ENCODE measurements around the gene ZNF467.
A peak's percentile ranks its signal among the peaks of the same experiment; 100 is the strongest.

The ZNF467 gene

GRCh38 chr7:149806726-149807125, 33.3 kb upstream of the ZNF467 start:
- no peak for DNase-seq (ENCODE audit: low read depth in 2 of 2)

GRCh38 chr7:149804106-149804505, 30.7 kb upstream of the ZNF467 start:
- no peak for DNase-seq (ENCODE audit: low read depth in 2 of 2)

GRCh38 chr7:149803551-149804074, 30.2 kb upstream of the ZNF467 start:
- no peak for DNase-seq (ENCODE audit: low read depth in 2 of 2)

GRCh38 chr7:149802966-149803365, 29.6 kb upstream of the ZNF467 start:
- no peak for DNase-seq (ENCODE audit: low read depth in 2 of 2)

GRCh38 chr7:149801816-149802215, 28.4 kb upstream of the ZNF467 start:
- DNase-seq (ENCODE audit: low read depth in 2 of 2): no peak

GRCh38 chr7:149801002-149801566, 27.7 kb upstream of the ZNF467 start:
- no peak for DNase-seq (ENCODE audit: low read depth in 2 of 2)

- no peak for DNase-seq (ENCODE audit: low read depth in 2 of 2)
Observed at GRCh38 chr7:149800169-149800555, 26.8 kb upstream of the ZNF467 start.

- peak; percentile 39 to 54 for DNase-seq (ENCODE audit: low read depth in 2 of 2)
Observed at GRCh38 chr7:149799397-149800168, 26.2 kb upstream of the ZNF467 start.

- no peak for DNase-seq (ENCODE audit: low read depth in 2 of 2)
Observed at GRCh38 chr7:149797771-149798170, 24.4 kb upstream of the ZNF467 start.

- no peak for DNase-seq (ENCODE audit: low read depth in 2 of 2)
Observed at GRCh38 chr7:149796287-149796860, 23.0 kb upstream of the ZNF467 start.

GRCh38 chr7:149795126-149795525, 21.7 kb upstream of the ZNF467 start:
- DNase-seq (ENCODE audit: low read depth in 2 of 2): no peak

- DNase-seq (ENCODE audit: low read depth in 2 of 2): no peak
Observed at GRCh38 chr7:149794661-149795060, 21.3 kb upstream of the ZNF467 start.

- DNase-seq (ENCODE audit: low read depth in 2 of 2): no peak
Observed at GRCh38 chr7:149793261-149793660, 19.9 kb upstream of the ZNF467 start.

GRCh38 chr7:149792220-149792595, 18.8 kb upstream of the ZNF467 start:
- no peak for DNase-seq (ENCODE audit: low read depth in 2 of 2)

- DNase-seq (ENCODE audit: low read depth in 2 of 2): no peak
Observed at GRCh38 chr7:149791411-149792219, 18.2 kb upstream of the ZNF467 start.

GRCh38 chr7:149790754-149791360, 17.5 kb upstream of the ZNF467 start:
- no peak for DNase-seq (ENCODE audit: low read depth in 2 of 2)

- peak in 1 of 2 donors; percentile 60 for DNase-seq (ENCODE audit: low read depth in 2 of 2)
Observed at GRCh38 chr7:149790146-149790548, 16.8 kb upstream of the ZNF467 start.

GRCh38 chr7:149789101-149789500, 15.7 kb upstream of the ZNF467 start:
- DNase-seq (ENCODE audit: low read depth in 2 of 2): no peak

GRCh38 chr7:149788300-149788851, 15.0 kb upstream of the ZNF467 start:
- no peak for DNase-seq (ENCODE audit: low read depth in 2 of 2)

GRCh38 chr7:149787428-149788299, 14.3 kb upstream of the ZNF467 start:
- no peak for DNase-seq (ENCODE audit: low read depth in 2 of 2)

Measured in stimulated activated CD4-positive, alpha-beta T cell treated with anti-CD3 and anti-CD28 coated beads, Interleukin-4, amount 100 ng/mL, for 48 hours (primary cell).